ENCODE results near the gene OBSL1. TPM values are rescaled to one million over a fixed set of nuclear protein-coding genes. Genes with fewer than 3 reads are reported as not detected.

The OBSL1 gene
- total and polyA plus RNA-seq, 2 of the 4 experiments (the other 2 are of a cell fraction), result 21.5 to 51.2 TPM

DNA sequence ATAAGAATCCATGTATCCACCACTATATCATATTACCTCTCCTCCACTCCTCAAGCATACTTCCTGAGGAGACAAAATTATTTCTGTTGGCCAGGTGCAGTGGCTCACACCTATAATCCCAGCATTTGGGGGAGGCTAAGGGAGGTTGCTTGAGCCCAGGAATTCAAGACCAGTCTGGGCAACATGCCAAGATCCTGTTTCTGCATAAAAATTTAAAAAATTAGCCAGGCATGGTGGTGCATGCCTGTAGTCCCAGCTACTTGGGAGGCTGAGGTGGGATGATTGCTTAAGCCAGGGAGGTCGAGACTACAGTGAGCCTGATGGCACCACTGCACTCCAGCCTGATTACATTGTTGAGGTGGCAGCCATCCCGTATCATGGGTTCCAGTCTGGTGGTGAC lies 10.0 kb upstream of the OBSL1 start:
- BruUV-seq (replicated peaks), result no TSS peak
- 17% methylated on average over 1 of the region's 2 CpGs; no CpG with 5 or more reads in 1 of the 2 experiments for WGBS, 2 experiments (ENCODE audit: extremely low coverage in 2 of 2, insufficient read length in 1 of 2)

More for the DNA sequence above, 10.0 kb upstream of the OBSL1 start:
- H3K79me1 ChIP-seq (ENCODE audit: low read depth in 1 of 2, low read length in 2 of 2), result no peaks in the 10 kb centered on the region
- H3K27ac ChIP-seq (ENCODE audit: insufficient read depth, low read length), result no peak overlapping the region
- no peak overlapping the region for H2BK5ac ChIP-seq (ENCODE audit: low read depth, low read length, poor library complexity, severe bottlenecking)
- no peaks in the 10 kb centered on the region for H3K36me3 ChIP-seq (ENCODE audit: control insufficient read depth, insufficient read depth, low read length)
- no peak overlapping the region for H3K14ac ChIP-seq (replicated peaks; ENCODE audit: low read depth, low read length)
- H3K4me3 ChIP-seq (ENCODE audit: insufficient read depth, low read depth, low read length), result no peak overlapping the region
- TF ChIP-seq MAFK (IDR thresholded peaks at IDR 0.05; ENCODE audit: low read depth, low read length) (no peak), POLR2A (IDR thresholded peaks at IDR 0.05; ENCODE audit: low read depth, low read length) (no peak), FOS (IDR thresholded peaks at IDR 0.05; ENCODE audit: low read depth, low read length) (no peak)
- DNase-seq, result no peak
- H3K9ac ChIP-seq (ENCODE audit: low read depth, low read length), result no peak overlapping the region
- H3K56ac ChIP-seq (ENCODE audit: extremely low read depth, insufficient read depth, low read length), result no peak overlapping the region
- no peak overlapping the region for H2AK9ac ChIP-seq (replicated peaks; ENCODE audit: low read depth, low read length, poor library complexity)
- no peaks in the 10 kb centered on the region for H4K20me1 ChIP-seq (ENCODE audit: insufficient read depth, low read length)
- no peak overlapping the region for H2AK5ac ChIP-seq (ENCODE audit: low read depth, low read length)
- no peak overlapping the region for H2BK120ac ChIP-seq (ENCODE audit: low read depth, low read length)
- POLR2A ChIA-PET (ENCODE audit: unreplicated experiment), result no interaction called here
- no peaks in the 10 kb centered on the region for H3K9me3 ChIP-seq (ENCODE audit: control insufficient read depth, insufficient read depth, low read length)
- no peak overlapping the region for H4K5ac ChIP-seq (ENCODE audit: low read depth, low read length)
- no peak for ATAC-seq (ENCODE audit: low read depth)
- H3K4ac ChIP-seq (ENCODE audit: low read depth, low read length), result no peak overlapping the region
- CTCF ChIA-PET, result no interaction called here
- no peak overlapping the region for H4K8ac ChIP-seq (ENCODE audit: low read depth in 2 of 2, low read length in 2 of 2)
- no peak overlapping the region for H3K4me2 ChIP-seq (ENCODE audit: low read depth, low read length)
- no peak overlapping the region for H2BK20ac ChIP-seq (ENCODE audit: low read depth, low read length)
- in situ Hi-C loops (cut with MboI; ENCODE audit: low sequenced_read_pairs) (no loop called here), intact Hi-C loops (cut with micrococcal nuclease) (no loop called here), dilution Hi-C loops (cut with HindIII; ENCODE audit: low sequenced_read_pairs, unreplicated experiment) (no loop called here)
- no peak overlapping the region for H3K23ac ChIP-seq (ENCODE audit: low read depth, low read length)
- no peak overlapping the region for H2BK15ac ChIP-seq (ENCODE audit: low read depth, low read length)
- H3K18ac ChIP-seq (ENCODE audit: low read depth, low read length), result no peak overlapping the region
- H3K9me1 ChIP-seq (ENCODE audit: insufficient read depth, low read length), result no peaks in the 10 kb centered on the region; the same call in 1 of the 2 replicates
- H3K27me3 ChIP-seq (ENCODE audit: control insufficient read depth, insufficient read depth, low read length), result peaks cover 19% of the 10 kb centered on the region
- no peak overlapping the region for H2AFZ ChIP-seq (replicated peaks; ENCODE audit: low read length, poor library complexity)
- peaks cover 7% of the 10 kb centered on the region for H3K4me1 ChIP-seq (ENCODE audit: control insufficient read depth, insufficient read depth, low read length)
- no peak overlapping the region for H4K91ac ChIP-seq (ENCODE audit: insufficient read depth, low read depth, low read length)
